Activated CD4-positive, alpha-beta T cell treated with anti-CD3 and anti-CD28 coated beads, Interleukin-2, amount 10 ng/mL, durations not matched to agents 24 days and 14 days (primary cell): ENCODE results near the gene MPC1. TPM values are rescaled to one million over a fixed set of nuclear protein-coding genes. Genes with fewer than 3 reads are reported as not detected.

ENCODE experiments used
- DNase-seq: peaks from one replicate; pipeline ENCODE4 v3.0.0; 2022
- H3K27ac Mint-ChIP-seq: one replicate; pipeline ENCODE4 v1.8.0; 2022; ENCODE audit warnings: mild to moderate bottlenecking, mixed read lengths
- H3K27me3 Mint-ChIP-seq: one replicate; pipeline ENCODE4 v1.8.0; 2022; ENCODE audit warnings: mixed read lengths
- H3K36me3 Mint-ChIP-seq: one replicate; pipeline ENCODE4 v1.8.0; 2022; ENCODE audit warnings: low read depth, mild to moderate bottlenecking, mixed read lengths
- H3K4me1 Mint-ChIP-seq: one replicate; pipeline ENCODE4 v1.8.0; 2021; ENCODE audit warnings: mixed read lengths
- H3K4me3 Mint-ChIP-seq: one replicate; pipeline ENCODE4 v1.8.0; 2022; ENCODE audit warnings: mild to moderate bottlenecking, moderate library complexity, mixed read lengths
- H3K9me3 Mint-ChIP-seq: one replicate; pipeline ENCODE4 v1.8.0; 2021; ENCODE audit warnings: mixed read lengths
- intact Hi-C: fragments of 100-400 bp; cut with micrococcal nuclease; formaldehyde crosslinking; loops from one replicate; pipeline ENCODE4 v1.15.1; 2023
- total RNA-seq: library from RNA; stranded (reverse); gene quantifications from 2 replicates; pipeline ENCODE4 v1.2.3, GENCODE V29; 2022

MPC1 gene
- total RNA-seq: 17.1 and 18.1 TPM in 2 replicates

DNA sequence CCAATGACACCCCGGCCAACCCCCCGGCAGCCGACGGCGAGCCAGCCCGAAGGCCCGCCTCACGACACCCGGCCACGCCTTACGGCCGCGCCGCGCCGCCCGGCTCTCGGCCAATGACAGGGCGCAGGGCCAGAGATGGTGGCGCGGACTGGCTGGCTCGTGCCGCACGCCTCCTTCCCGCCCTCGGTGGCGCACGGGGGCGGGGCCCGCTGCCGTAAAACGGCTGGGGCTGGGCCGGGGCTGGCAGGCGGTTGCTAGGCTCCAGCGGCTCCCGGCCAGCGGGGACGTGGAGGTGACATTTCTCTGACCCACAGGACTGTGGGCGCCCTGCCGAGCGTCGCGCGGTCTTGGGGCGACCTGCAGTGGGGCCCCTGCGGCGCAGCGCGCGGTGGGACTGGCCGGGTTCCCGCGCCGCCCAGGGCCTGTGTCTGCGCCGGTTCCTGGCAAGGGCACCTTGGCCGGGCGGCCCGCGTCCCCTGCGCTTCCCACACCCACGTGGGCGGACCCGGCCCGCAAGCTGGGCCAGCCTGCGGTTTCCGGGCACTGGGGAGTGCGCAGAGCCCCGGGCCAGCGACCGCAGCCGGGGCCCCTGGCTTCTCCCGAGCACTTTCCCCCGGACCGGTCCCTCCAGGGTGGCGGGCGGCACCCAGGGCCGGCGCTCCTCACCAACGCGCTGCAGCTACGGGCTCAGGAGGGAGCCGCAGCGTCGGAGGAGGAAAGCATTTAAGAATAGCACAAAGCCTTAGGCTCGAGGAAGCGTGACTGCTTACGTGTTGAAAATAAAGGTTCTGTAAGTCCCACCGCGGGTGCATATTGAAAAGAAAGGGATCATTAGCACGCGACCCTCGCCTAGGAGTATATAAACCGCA, at the start of gene MPC1:
MPC1 (minus strand) TSS at position 8 of the 869 bp plus-strand sequence. CDS start 64 bp downstream, outside the sequence.
- H3K27me3 Mint-ChIP-seq: peaks cover 5% of the 10 kb centered on the region
- peak within 1 kb of the TSS; percentile 88 for H3K4me3 Mint-ChIP-seq

DNA sequence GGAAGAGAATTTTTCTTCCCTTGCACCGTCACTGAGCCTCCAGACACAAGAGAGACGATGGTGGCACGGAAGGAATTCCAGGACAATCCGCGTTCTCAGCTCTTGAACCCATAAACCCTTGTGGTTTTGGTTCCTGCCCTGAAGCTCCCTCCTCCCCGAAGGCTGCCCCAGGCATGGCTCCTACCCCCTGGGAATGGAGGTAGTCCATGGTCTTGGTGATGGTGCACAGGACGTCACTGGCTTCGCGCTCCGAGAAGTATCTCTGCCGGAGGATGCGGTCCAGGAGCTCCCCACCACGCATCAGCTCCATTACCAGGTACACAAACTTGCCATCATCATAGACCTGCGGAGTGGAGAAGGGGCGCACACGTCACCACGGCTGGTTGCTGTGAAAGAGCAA, 47.5 kb upstream of the MPC1 start:
- Mint-ChIP-seq H3K4me3 (no peak overlapping the region), H3K4me1 (no peaks in the 10 kb centered on the region), H3K9me3 (no peaks in the 10 kb centered on the region), H3K27me3 (no peaks in the 10 kb centered on the region), H3K27ac (no peak overlapping the region), H3K36me3 (no peaks in the 10 kb centered on the region)
- no peak for DNase-seq
- intact Hi-C loops: no loop called here

More for the DNA sequence above, at the start of gene MPC1:
- H3K4me1 Mint-ChIP-seq: peaks cover 13% of the 10 kb centered on the region
- peak; percentile 99 for DNase-seq
- H3K27ac Mint-ChIP-seq: peak within 1 kb of the TSS; percentile 75
- no peaks in the 10 kb centered on the region for H3K36me3 Mint-ChIP-seq
- intact Hi-C loops: loop anchor here (1.0 to 5.0 kb wide), 9 partner anchors 34 to 1444 kb away; partner anchors contain the start of genes AFDN, CEP43, PRR18 and RNASET2
- no peaks in the 10 kb centered on the region for H3K9me3 Mint-ChIP-seq

DNA sequence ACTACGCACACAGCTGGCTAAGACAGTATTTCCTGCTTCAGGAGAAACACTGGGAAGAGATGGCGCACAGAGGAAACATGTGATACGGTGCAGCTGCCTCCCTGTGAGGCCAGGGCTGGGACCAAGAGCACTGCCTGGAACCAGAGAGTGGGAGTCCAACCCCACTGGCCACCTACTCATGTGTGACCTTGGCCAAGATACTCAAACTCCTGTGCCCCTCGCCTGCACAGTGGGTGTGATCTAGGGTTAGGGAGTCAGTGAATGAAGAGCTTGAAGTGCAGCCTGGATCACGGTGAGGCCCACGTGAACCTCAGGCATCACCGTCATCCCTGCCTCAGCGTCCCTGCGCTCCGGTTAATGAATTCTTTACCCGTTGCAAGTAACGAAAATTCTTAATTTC, 41.7 kb upstream of the MPC1 start:
- H3K27ac Mint-ChIP-seq: no peak overlapping the region
- DNase-seq: no peak

DNA sequence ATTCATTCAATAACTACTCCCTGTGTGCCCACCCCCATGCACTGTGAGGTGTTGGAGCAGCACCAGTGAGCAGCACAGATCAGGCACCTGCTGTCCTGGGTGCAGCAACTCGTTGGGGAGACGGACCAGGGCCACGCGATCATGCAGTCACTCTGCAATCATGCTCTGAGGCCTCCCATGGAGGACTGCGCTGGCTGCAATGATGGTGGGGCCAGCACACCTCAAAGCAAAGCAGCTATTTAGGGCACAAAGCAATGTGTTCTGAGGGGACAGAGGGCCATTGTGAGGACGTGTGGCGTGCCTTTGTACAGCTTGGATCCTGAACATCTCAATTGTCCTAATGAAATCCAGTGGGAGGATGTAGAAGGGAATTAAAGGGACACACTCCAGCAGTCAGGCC, 41.0 kb upstream of the MPC1 start:
- DNase-seq: no peak

More for the DNA sequence above, 41.7 kb upstream of the MPC1 start:
- intact Hi-C loops: no loop called here
- Mint-ChIP-seq H3K4me1 (peaks cover 13% of the 10 kb centered on the region), H3K9me3 (no peaks in the 10 kb centered on the region), H3K27me3 (no peaks in the 10 kb centered on the region), H3K36me3 (peaks cover 2% of the 10 kb centered on the region), H3K4me3 (no peak overlapping the region)

DNA sequence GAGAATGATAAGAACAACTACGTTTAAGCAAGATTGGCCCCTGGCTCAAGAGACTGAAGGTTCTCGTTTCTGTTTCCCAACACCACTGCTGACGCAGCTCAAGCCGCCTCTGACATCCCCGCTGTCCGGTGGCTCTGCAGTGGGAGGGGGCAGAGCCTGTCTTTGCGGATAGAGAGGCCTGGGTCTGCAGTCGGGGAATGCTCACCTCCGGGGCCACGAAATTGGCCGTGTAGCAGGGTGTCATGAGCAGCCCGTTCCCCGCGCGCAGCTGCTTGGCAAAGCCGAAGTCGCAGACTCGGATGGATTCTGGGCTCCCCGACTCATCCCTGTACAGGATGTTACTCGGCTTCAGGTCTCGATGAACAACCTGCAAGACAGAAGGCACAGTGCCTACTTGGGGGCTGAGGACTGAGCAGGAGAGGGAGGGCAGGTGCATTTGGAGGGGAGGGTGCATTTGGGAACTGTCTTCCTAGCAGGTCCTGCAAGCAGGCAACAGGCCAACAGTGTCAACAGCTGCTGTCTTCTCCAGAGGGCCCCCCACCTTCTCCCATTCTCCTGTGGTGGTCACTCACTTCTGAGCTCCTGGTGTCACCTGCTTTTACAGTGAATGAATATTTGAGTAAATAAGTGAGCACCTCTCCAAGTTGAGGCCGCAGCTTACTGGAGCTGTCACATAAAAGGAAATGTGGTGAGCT, 40.5 kb upstream of the MPC1 start:
- no peaks in the 10 kb centered on the region for H3K9me3 Mint-ChIP-seq
- peaks cover 26% of the 10 kb centered on the region for H3K4me1 Mint-ChIP-seq
- H3K27ac Mint-ChIP-seq: no peak overlapping the region
- intact Hi-C loops: no loop called here
- peaks cover 2% of the 10 kb centered on the region for H3K36me3 Mint-ChIP-seq
- H3K27me3 Mint-ChIP-seq: no peaks in the 10 kb centered on the region
- H3K4me3 Mint-ChIP-seq: no peak overlapping the region
- DNase-seq: no peak

More for the DNA sequence above, 41.0 kb upstream of the MPC1 start:
- H3K27me3 Mint-ChIP-seq: no peaks in the 10 kb centered on the region
- no peaks in the 10 kb centered on the region for H3K9me3 Mint-ChIP-seq
- peaks cover 2% of the 10 kb centered on the region for H3K36me3 Mint-ChIP-seq
- H3K4me1 Mint-ChIP-seq: peaks cover 20% of the 10 kb centered on the region
- intact Hi-C loops: no loop called here
- no peak overlapping the region for H3K4me3 Mint-ChIP-seq
- no peak overlapping the region for H3K27ac Mint-ChIP-seq

DNA sequence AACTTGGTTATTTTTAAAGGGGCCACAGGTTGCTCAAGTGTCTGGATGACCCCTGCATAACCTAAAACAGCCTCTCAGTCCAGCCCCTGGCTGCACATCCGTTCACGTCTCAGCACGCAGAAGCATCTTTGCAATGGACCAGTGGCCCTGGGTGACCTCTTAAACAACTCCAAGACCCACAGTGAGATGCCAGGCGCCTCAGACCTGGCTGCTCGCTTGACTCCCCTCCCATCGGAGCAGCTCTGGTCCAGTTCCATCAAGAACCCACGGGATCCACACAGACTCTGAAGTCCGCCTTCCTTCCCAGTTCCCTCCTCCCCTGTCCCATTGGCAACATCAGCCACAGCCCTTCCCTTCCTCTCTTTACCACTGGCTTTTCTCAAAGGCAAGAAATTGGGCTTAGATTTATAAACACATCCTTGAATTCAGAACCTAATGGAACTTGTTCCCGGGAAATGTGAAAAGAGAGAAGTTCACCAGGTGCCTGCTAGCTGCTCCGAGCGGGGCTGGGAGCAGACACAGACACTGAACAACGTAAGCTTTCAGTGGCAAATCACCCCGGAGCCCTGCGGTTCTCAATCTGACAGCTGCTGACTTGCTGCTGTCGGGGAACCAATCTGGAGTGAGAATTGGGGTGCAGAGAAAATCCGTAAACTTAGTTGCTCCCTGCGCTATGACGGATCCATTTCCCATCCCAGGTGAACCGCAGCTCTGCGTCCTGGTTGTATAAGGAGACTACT, 39.6 kb upstream of the MPC1 start:
- intact Hi-C loops: no loop called here
- no peak overlapping the region for H3K4me3 Mint-ChIP-seq
- no peaks in the 10 kb centered on the region for H3K9me3 Mint-ChIP-seq

DNA sequence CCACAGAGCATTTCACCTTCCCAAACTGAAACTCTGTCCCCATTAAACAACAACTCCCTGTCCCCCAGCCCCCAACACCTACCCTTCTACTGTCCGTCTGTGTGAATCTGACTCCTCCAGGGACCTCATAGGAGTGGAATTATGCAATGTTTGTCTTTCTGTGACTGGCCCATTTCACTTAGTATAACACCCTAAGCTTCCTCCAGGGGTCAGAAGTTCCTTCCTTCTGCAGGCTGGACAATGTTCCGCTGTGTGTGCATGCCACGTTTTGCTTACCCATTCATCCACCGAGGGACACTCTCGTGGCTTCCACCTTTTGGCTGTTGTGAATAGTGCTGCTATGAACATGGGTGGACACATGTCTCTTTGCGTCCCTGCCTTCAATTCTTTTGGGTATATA, 37.6 kb upstream of the MPC1 start:
- H3K27me3 Mint-ChIP-seq: no peaks in the 10 kb centered on the region
- H3K36me3 Mint-ChIP-seq: peaks cover 18% of the 10 kb centered on the region
- intact Hi-C loops: no loop called here
- H3K27ac Mint-ChIP-seq: no peak overlapping the region
- H3K4me3 Mint-ChIP-seq: no peak overlapping the region
- H3K4me1 Mint-ChIP-seq: peaks cover 53% of the 10 kb centered on the region
- DNase-seq: no peak
- H3K9me3 Mint-ChIP-seq: peaks cover 14% of the 10 kb centered on the region

More for the DNA sequence above, 39.6 kb upstream of the MPC1 start:
- Mint-ChIP-seq H3K27me3 (no peaks in the 10 kb centered on the region), H3K36me3 (peaks cover 2% of the 10 kb centered on the region), H3K4me1 (peaks cover 33% of the 10 kb centered on the region), H3K27ac (no peak overlapping the region)
- DNase-seq: no peak

DNA sequence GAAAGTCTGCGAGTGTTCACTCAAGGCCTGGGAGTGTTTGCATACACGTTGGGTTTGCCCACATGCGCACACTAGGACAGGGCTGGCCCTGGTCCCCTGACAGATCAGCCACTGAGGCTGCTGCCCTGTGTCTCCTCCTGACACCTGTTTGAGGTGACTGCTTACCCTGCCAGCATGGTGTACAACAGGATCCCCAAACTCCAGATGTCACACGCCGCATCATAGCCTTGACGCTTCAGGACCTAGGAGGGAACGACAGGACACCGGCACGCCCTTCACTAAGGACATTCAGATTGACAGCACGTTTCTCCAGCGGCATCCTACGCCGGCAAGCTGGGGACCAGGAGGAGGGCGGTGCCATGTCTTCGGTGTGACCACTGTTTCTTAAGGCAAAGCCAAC, 37.0 kb upstream of the MPC1 start:
- Mint-ChIP-seq H3K4me3 (no peak overlapping the region), H3K4me1 (peaks cover 58% of the 10 kb centered on the region), H3K36me3 (peaks cover 20% of the 10 kb centered on the region), H3K27ac (no peak overlapping the region), H3K9me3 (peaks cover 14% of the 10 kb centered on the region), H3K27me3 (no peaks in the 10 kb centered on the region)
- intact Hi-C loops: loop anchor here (5.0 kb wide), 3 partner anchors 37 to 208 kb away; partner anchors contain the start of genes MPC1 and RPS6KA2
- no peak for DNase-seq

DNA sequence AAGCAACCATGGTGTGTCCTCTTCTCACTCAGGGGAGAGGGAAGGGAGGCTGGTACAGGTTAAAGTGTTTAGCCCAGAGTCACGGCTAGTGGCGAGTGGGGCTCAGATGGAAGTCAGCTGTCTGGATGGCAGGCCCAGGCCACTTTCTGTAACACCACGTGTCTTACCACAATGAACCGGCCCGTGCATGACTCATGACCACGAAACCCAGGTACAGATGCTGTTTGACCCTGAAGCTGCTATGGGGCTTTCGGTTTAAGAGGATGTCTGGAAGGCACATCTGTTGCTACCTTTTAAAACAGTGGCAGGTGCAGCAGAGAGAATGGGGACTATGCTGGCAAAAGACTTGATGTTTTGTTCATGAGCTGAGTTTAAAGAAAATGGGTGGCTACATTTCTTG, 36.5 kb upstream of the MPC1 start:
- Mint-ChIP-seq H3K27me3 (no peaks in the 10 kb centered on the region), H3K4me3 (peak overlapping the region; percentile 9), H3K36me3 (peaks cover 20% of the 10 kb centered on the region), H3K27ac (peak overlapping the region; percentile 50), H3K4me1 (peaks cover 61% of the 10 kb centered on the region), H3K9me3 (peaks cover 14% of the 10 kb centered on the region)
- intact Hi-C loops: loop anchor here (5.0 kb wide), 3 partner anchors 37 to 208 kb away; partner anchors contain the start of genes MPC1 and RPS6KA2
- DNase-seq: peak; percentile 86

DNA sequence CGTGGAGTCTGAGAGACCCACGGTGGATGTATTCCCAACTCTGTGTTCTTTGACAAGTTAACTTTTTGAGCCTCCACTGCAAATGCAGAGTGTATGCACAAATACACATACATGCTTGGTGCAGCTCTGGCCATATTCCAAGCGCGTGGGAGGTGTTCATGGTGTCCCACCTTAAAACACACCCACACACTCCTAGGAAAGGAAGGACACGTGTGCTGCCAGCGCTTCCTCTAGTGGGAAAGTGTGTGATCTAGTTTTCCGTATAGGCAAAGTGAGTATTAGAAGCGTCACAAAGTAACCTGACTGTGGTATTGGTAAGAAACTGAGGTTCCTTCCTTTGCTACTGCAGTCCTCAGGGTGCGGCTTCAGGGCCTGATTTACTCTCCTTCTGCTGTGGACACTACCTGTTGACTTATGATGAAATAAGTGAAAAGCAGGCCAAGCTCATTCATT, 36.0 kb upstream of the MPC1 start:
- intact Hi-C loops: loop anchor here (5.0 kb wide), 3 partner anchors 36 to 209 kb away; partner anchors contain the start of genes MPC1 and RPS6KA2
- Mint-ChIP-seq H3K36me3 (peaks cover 20% of the 10 kb centered on the region), H3K9me3 (peaks cover 14% of the 10 kb centered on the region), H3K27ac (peak overlapping the region; percentile 26), H3K27me3 (no peaks in the 10 kb centered on the region), H3K4me3 (peak overlapping the region; percentile 27), H3K4me1 (peaks cover 61% of the 10 kb centered on the region)
- no peak for DNase-seq

DNA sequence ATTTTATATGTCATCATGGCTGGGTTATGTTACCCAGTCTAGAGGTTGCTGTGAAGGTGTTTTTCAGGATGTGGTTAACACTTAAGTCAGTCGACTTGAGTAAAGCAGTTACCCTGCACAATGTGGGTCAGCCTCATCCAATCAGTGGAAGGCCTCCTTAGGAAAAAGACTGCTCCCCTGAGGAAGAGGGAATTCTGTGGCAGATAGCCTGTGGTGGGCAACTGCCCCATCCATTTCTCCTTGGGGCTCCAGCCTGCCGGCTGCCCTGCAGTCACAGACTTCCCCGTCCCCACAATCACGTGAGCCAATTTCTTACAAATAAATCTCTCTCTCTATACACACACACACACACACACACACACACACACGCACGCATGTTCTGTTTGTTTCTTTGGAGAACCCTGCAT, 34.5 kb upstream of the MPC1 start:
- DNase-seq: peak; percentile 85
- Mint-ChIP-seq H3K36me3 (peaks cover 20% of the 10 kb centered on the region), H3K4me3 (peak overlapping the region; percentile 5), H3K9me3 (peaks cover 14% of the 10 kb centered on the region), H3K27ac (peak overlapping the region; percentile 66), H3K4me1 (peaks cover 62% of the 10 kb centered on the region), H3K27me3 (no peaks in the 10 kb centered on the region)
- intact Hi-C loops: loop anchor here (5.0 kb wide), 3 partner anchors 35 to 210 kb away; partner anchors contain the start of genes MPC1 and RPS6KA2

DNA sequence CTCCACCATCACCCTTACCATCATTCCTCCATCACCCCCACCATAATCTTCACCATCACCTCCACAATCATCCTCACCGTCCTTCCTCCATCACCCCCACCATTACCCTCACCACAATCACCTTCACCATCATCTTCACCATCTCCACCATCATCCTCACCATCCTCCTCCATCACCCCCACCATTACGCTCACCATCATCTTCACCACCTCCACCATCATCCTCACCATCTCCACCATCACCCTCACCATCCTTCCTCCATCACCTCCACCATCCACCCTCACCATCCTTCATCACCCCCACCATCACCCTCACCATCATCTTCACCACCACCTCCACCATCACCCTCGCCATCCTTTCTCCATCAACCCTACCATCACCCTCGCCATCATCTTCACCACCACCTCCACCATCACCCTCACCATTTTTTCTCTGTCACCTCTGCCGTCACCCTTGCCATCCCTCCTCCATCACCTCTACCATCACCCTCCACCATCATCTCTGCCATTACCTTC, 33.1 kb upstream of the MPC1 start:
- H3K27me3 Mint-ChIP-seq: no peaks in the 10 kb centered on the region
- intact Hi-C loops: loop anchor here (5.0 kb wide), 3 partner anchors 34 to 211 kb away; partner anchors contain the start of genes MPC1 and RPS6KA2
- peak overlapping the region; percentile 49 for H3K4me3 Mint-ChIP-seq
- DNase-seq: no peak
- peaks cover 14% of the 10 kb centered on the region for H3K9me3 Mint-ChIP-seq
- H3K27ac Mint-ChIP-seq: peak overlapping the region; percentile 49
- H3K4me1 Mint-ChIP-seq: peaks cover 69% of the 10 kb centered on the region
- H3K36me3 Mint-ChIP-seq: peaks cover 20% of the 10 kb centered on the region

DNA sequence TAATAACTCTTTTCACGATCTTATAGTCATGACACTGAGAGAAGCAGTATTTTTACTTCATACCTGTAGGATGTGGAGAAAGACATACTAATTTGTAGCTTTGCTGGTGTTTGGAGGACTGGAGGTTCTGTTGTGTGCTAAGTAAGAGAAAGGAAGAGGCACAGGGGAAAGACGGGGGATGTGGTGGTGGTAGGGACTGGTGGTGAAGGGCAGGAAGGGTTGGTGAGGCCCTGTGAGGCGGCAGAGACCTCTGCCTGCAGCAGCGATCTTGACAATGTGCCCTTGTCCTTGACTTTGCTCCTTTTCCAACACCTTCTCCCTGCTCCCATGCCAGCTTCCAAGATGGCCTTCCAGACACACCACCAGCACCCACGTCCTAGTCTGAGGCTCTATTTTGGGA, 32.6 kb upstream of the MPC1 start:
- H3K36me3 Mint-ChIP-seq: peaks cover 19% of the 10 kb centered on the region
- H3K27me3 Mint-ChIP-seq: no peaks in the 10 kb centered on the region
- H3K4me3 Mint-ChIP-seq: peak overlapping the region; percentile 49
- peaks cover 72% of the 10 kb centered on the region for H3K4me1 Mint-ChIP-seq
- intact Hi-C loops: loop anchor here (5.0 kb wide), 3 partner anchors 33 to 212 kb away; partner anchors contain the start of genes MPC1 and RPS6KA2
- DNase-seq: peak; percentile 80
- H3K27ac Mint-ChIP-seq: peak overlapping the region; percentile 49
- H3K9me3 Mint-ChIP-seq: peaks cover 14% of the 10 kb centered on the region
